ENCODE measurements around the gene PPAN.
A peak's percentile ranks its signal among the peaks of the same experiment; 100 is the strongest.

Gene PPAN

GRCh38 chr19:10112895-10113591 lies 6.9 kb downstream of the PPAN start (continued):
- peak; percentile 57 for TF ChIP-seq ZNF692 (tag by site-specific recombination; IDR thresholded peaks at IDR 0.05)
- no peak for TF ChIP-seq ZNF155 (tag by site-specific recombination; IDR thresholded peaks at IDR 0.05)
- 0 out of 2 replicates have a peak, but pooled peaks have one; percentile 41 for TF ChIP-seq ZNF398 (tag by site-specific recombination; IDR thresholded peaks at IDR 0.05)
- no peak for TF ChIP-seq ZNF248 (tag by site-specific recombination; IDR thresholded peaks at IDR 0.05)
- no peak for TF ChIP-seq ZNF132 (tag by site-specific recombination; IDR thresholded peaks at IDR 0.05; ENCODE audit: borderline replicate concordance)
- no peak for TF ChIP-seq ZNF221 (tag by site-specific recombination; IDR thresholded peaks at IDR 0.05; ENCODE audit: borderline replicate concordance)
- no peak for TF ChIP-seq ZNF670 (tag by site-specific recombination; IDR thresholded peaks at IDR 0.05; ENCODE audit: low read depth)
- TF ChIP-seq ZNF660 (tag by site-specific recombination; IDR thresholded peaks at IDR 0.05) = no peak
- TF ChIP-seq KLF1 (tag by site-specific recombination; IDR thresholded peaks at IDR 0.05) = peak; percentile 48; the same call in 1 of the 2 replicates
- TF ChIP-seq RBAK (tag by site-specific recombination; IDR thresholded peaks at IDR 0.05) = no peak
- TF ChIP-seq ZNF654 (tag by site-specific recombination; IDR thresholded peaks at IDR 0.05; ENCODE audit: low read depth) = peak; percentile 27; the same call in 1 of the 2 replicates
- no peak for TF ChIP-seq ZNF555 (tag by site-specific recombination; conservative IDR thresholded peaks at IDR 0.05)
- no peak for TF ChIP-seq GFI1B (tag by site-specific recombination; IDR thresholded peaks at IDR 0.05)
- TF ChIP-seq ZNF449 (tag by site-specific recombination; IDR thresholded peaks at IDR 0.05) = no peak
- TF ChIP-seq ZNF157 (tag by site-specific recombination; IDR thresholded peaks at IDR 0.05) = no peak
- TF ChIP-seq ZNF488 (tag by site-specific recombination; IDR thresholded peaks at IDR 0.05) = no peak
- TF ChIP-seq ZNF571 (tag by site-specific recombination; IDR thresholded peaks at IDR 0.05) = no peak
- TF ChIP-seq ZNF335 (tag by site-specific recombination; conservative IDR thresholded peaks at IDR 0.05) = no peak
- TF ChIP-seq ZNF701 (tag by site-specific recombination; IDR thresholded peaks at IDR 0.05) = no peak
- no peak for TF ChIP-seq AEBP2 (tag by site-specific recombination; IDR thresholded peaks at IDR 0.05; ENCODE audit: borderline replicate concordance)
- TF ChIP-seq PRDM2 (tag by site-specific recombination; IDR thresholded peaks at IDR 0.05; ENCODE audit: borderline replicate concordance) = no peak
- TF ChIP-seq KLF9 (tag by site-specific recombination; IDR thresholded peaks at IDR 0.05; ENCODE audit: low read depth) = no peak
- no peak for TF ChIP-seq ZNF514 (tag by site-specific recombination; IDR thresholded peaks at IDR 0.05)
- TF ChIP-seq ZNF792 (tag by site-specific recombination; IDR thresholded peaks at IDR 0.05) = no peak
- no peak for TF ChIP-seq ZNF10 (tag by site-specific recombination; IDR thresholded peaks at IDR 0.05)
- no peak for TF ChIP-seq MEIS1 (CRISPR knock-in tag; IDR thresholded peaks at IDR 0.05; ENCODE audit: borderline replicate concordance)
- no peak for TF ChIP-seq ZNF521 (tag by site-specific recombination; IDR thresholded peaks at IDR 0.05)
